Neutrophil (primary cell): Measurements from ENCODE around the gene TERB1.

Source experiments
- H3K27ac ChIP-seq: fragments of 200-600 bp; sonication (generic); 2 replicates; pipeline ENCODE4 v1.5.1; 2016; ENCODE audit warnings: mild to moderate bottlenecking, moderate library complexity
- H3K27me3 ChIP-seq: fragments of 200-600 bp; sonication (generic); 2 replicates; pipeline ENCODE4 v1.6.0; 2016; ENCODE audit warnings: mild to moderate bottlenecking
- H3K36me3 ChIP-seq: fragments of 200-600 bp; sonication (generic); 2 replicates; pipeline ENCODE4 v1.5.1; 2017
- H3K4me1 ChIP-seq, 2 experiments: fragments of 200-600 bp in 1 of 2; sonication (generic) in 1 of 2; 1 replicate in 1 of 2; 2 replicates in 1 of 2; pipeline versions ENCODE4 v1.5.1 to v1.6.1; 2013 to 2016; ENCODE audit warnings: low read depth in 1 of 2, low read length in 1 of 2, mild to moderate bottlenecking in 1 of 2, moderate library complexity in 1 of 2; ENCODE audit not compliant: control insufficient read depth in 1 of 2, insufficient read depth in 1 of 2
- H3K4me3 ChIP-seq, 2 experiments: fragments of 200-600 bp in 1 of 2; sonication (generic) in 1 of 2; 1 replicate in 1 of 2; 2 replicates in 1 of 2; pipeline ENCODE4 v1.5.1; 2013 to 2016; ENCODE audit warnings: low read depth in 1 of 2, low read length in 1 of 2, mild to moderate bottlenecking in 1 of 2, moderate library complexity in 1 of 2
- H3K9me3 ChIP-seq: fragments of 200-600 bp; sonication (generic); 2 replicates; pipeline ENCODE4 v1.5.1; 2016
- CTCF ChIP-seq: fragments of 200-600 bp; sonication (generic); IDR thresholded peaks from 2 replicates; pipeline ENCODE4 v1.5.1; 2016; ENCODE audit warnings: antibody characterized with exemption

TERB1 gene

GRCh38 chr16:66746682-66747081 lies 54.7 kb downstream of the TERB1 start:
- H3K27me3 ChIP-seq: no peaks in the 10 kb centered on the region
- TF ChIP-seq CTCF: no peak
- H3K4me3 ChIP-seq: no peak overlapping the region
- peak overlapping the region; percentile 72 for H3K27ac ChIP-seq
- H3K4me1 ChIP-seq: peaks cover 56 to 59% of the 10 kb centered on the region in 2 experiments
- H3K9me3 ChIP-seq: no peaks in the 10 kb centered on the region
- H3K36me3 ChIP-seq: peaks cover 51% of the 10 kb centered on the region

- Histone ChIP-seq H3K4me3 (no peak overlapping the region), H3K4me1 (peaks cover 62 to 64% of the 10 kb centered on the region in 2 experiments), H3K36me3 (peaks cover 55% of the 10 kb centered on the region), H3K9me3 (no peaks in the 10 kb centered on the region), H3K27ac (peak overlapping the region; percentile 72), H3K27me3 (no peaks in the 10 kb centered on the region)
- TF ChIP-seq CTCF: no peak
These were observed 55.3 kb downstream of the TERB1 start for GRCh38 chr16:66746048-66746447.

GRCh38 chr16:66741950-66742808 lies 59.2 kb downstream of the TERB1 start:
- peak overlapping the region; percentile 76 for H3K27ac ChIP-seq
- no peaks in the 10 kb centered on the region for H3K9me3 ChIP-seq
- H3K4me1 ChIP-seq: peaks cover 55 to 59% of the 10 kb centered on the region in 2 experiments
- H3K27me3 ChIP-seq: no peaks in the 10 kb centered on the region
- TF ChIP-seq CTCF: no peak
- H3K36me3 ChIP-seq: peaks cover 61% of the 10 kb centered on the region
- no peak overlapping the region for H3K4me3 ChIP-seq

- Histone ChIP-seq H3K36me3 (peaks cover 68% of the 10 kb centered on the region), H3K27me3 (no peaks in the 10 kb centered on the region), H3K27ac (peak overlapping the region; percentile 76)
These were observed 60.0 kb downstream of the TERB1 start for GRCh38 chr16:66741169-66741900.

GRCh38 chr16:66740533-66740932 lies 60.9 kb downstream of the TERB1 start:
- Histone ChIP-seq H3K27me3 (no peaks in the 10 kb centered on the region), H3K9me3 (no peaks in the 10 kb centered on the region), H3K27ac (peak overlapping the region; percentile 76), H3K36me3 (peaks cover 76% of the 10 kb centered on the region), H3K4me1 (peaks cover 39 to 42% of the 10 kb centered on the region in 2 experiments), H3K4me3 (no peak overlapping the region)
- no peak for TF ChIP-seq CTCF

More at GRCh38 chr16:66741169-66741900, 60.0 kb downstream of the TERB1 start:
- Histone ChIP-seq H3K4me1 (peaks cover 47 to 50% of the 10 kb centered on the region in 2 experiments), H3K9me3 (no peaks in the 10 kb centered on the region), H3K4me3 (no peak overlapping the region)
- no peak for TF ChIP-seq CTCF
